ENCODE measurements around the gene LRP1. TPM values are rescaled to one million over a fixed set of nuclear protein-coding genes. Genes with fewer than 3 reads are reported as not detected.
A peak's percentile ranks its signal among the peaks of the same experiment; 100 is the strongest.

Gene LRP1
- polyA plus RNA-seq, 1 experiment, result 117 TPM

DNA sequence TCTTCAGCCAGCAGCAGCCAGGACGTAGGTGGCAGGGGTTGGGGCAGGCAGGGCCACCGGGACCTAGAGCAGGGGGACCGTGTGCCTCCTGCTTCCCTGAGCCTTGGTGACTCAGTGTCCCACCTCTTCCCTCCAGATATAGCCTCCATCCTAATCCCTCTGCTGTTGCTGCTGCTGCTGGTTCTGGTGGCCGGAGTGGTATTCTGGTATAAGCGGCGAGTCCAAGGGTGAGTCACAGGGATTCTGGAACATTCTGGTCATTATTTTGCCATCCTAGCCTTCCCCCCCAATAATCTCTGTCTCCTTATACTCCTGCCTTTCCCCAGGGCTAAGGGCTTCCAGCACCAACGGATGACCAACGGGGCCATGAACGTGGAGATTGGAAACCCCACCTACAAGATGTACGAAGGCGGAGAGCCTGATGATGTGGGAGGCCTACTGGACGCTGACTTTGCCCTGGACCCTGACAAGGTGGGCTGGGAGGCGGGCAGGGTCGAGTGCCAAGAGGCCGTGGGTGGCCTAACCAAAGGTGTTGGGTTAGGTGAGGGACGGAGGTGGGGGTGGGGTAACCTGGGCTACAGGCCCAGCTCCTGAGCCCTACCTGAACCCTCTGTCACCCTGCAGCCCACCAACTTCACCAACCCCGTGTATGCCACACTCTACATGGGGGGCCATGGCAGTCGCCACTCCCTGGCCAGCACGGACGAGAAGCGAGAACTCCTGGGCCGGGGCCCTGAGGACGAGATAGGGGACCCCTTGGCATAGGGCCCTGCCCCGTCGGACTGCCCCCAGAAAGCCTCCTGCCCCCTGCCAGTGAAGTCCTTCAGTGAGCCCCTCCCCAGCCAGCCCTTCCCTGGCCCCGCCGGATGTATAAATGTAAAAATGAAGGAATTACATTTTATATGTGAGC lies 83.8 kb downstream of the LRP1 start:
- no peaks in the 10 kb centered on the region for H3K27me3 ChIP-seq (ENCODE audit: control insufficient read depth, insufficient read depth, low read length)
- 0 out of 2 replicates have a peak, but pooled peaks have one; percentile 10 for TF ChIP-seq CTCF (IDR thresholded peaks at IDR 0.05; ENCODE audit: insufficient read depth, low read depth, low read length)
- H3K36me3 ChIP-seq (ENCODE audit: control insufficient read depth, insufficient read depth, low read length), result peaks cover 47% of the 10 kb centered on the region
- no peak overlapping the region for H3K4me3 ChIP-seq (ENCODE audit: low read depth, low read length)
- ChIA-PET CTCF (interaction anchor here (1.1 to 14.9 kb wide), 10 partner anchors 10 to 114 kb away, joined by 3 to 334 read pairs (median 17); partner anchors contain the start of gene SHMT2), POLR2A (no interaction called here)
- no peak for DNase-seq (ENCODE audit: low read depth)

DNA sequence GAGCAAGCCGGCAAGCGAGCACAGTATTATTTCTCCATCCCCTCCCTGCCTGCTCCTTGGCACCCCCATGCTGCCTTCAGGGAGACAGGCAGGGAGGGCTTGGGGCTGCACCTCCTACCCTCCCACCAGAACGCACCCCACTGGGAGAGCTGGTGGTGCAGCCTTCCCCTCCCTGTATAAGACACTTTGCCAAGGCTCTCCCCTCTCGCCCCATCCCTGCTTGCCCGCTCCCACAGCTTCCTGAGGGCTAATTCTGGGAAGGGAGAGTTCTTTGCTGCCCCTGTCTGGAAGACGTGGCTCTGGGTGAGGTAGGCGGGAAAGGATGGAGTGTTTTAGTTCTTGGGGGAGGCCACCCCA lies 84.4 kb downstream of the LRP1 start:
- peaks cover 3% of the 10 kb centered on the region; the same call in 1 of the 2 replicates for H3K27me3 ChIP-seq (ENCODE audit: control insufficient read depth, insufficient read depth, low read length)
- no peak for TF ChIP-seq CTCF (IDR thresholded peaks at IDR 0.05; ENCODE audit: insufficient read depth, low read depth, low read length)

GRCh38 chr12:57213058-57213715 lies 84.9 kb downstream of the LRP1 start:
- CTCF ChIA-PET, result interaction anchor here (0.6 to 14.9 kb wide), 29 partner anchors 10 to 250 kb away, joined by 3 to 334 read pairs (median 4); partner anchors contain the start of genes GLI1, NEMP1, SHMT2 and STAC3

More for the DNA sequence above, 84.4 kb downstream of the LRP1 start:
- H3K36me3 ChIP-seq (ENCODE audit: control insufficient read depth, insufficient read depth, low read length), result peaks cover 44% of the 10 kb centered on the region
- ChIA-PET CTCF (interaction anchor here (0.6 to 14.9 kb wide), 19 partner anchors 10 to 246 kb away, joined by 3 to 334 read pairs (median 6); partner anchors contain the start of genes NEMP1, SHMT2 and STAC3), POLR2A (interaction anchor here (0.5 to 1.0 kb wide), 2 partner anchors 17 to 64 kb away, joined by 7 to 12 read pairs; partner anchors contain the start of gene SHMT2)
- H3K4me3 ChIP-seq (ENCODE audit: low read depth, low read length), result no peak overlapping the region
- no peak for DNase-seq (ENCODE audit: low read depth)

DNA sequence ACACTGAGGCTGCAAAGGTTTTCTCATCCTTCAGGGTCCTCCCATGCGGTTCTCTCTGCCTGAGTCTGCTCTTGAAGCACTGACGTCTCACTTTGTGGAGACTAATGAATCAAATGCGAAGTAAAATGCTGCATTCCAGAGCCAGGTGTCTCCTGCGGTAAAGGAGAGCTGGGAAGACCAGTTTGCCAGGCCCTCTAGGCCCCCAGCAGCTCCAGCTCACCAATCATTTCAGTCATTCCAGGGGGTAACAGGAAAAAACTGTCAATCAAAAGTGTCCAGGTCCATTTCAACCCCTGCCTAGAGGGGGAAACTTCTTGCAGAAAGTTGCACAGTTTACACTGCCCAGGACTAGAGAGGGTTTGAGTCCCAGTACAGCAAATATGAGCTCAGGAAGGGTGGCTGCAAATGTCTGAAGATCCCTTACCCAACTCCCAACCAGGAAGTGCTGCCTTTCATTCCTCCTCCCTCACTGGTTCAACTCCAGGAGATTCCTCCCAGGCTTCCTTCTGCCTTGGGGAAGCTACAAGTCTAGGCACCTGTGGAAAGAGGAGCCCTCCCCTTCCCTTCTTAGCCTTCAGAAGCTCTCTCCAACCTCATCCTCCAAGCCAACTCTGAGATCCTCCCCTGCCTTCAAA lies 85.6 kb downstream of the LRP1 start:
- ChIA-PET POLR2A (interaction anchor here (0.6 to 1.0 kb wide), 4 partner anchors 16 to 26 kb away, joined by 3 to 12 read pairs (median 6); partner anchors contain the start of gene SHMT2), CTCF (interaction anchor here (0.7 to 14.9 kb wide), 28 partner anchors 10 to 249 kb away, joined by 3 to 334 read pairs (median 4); partner anchors contain the start of genes GLI1, INHBE, NEMP1 and SHMT2)
- peaks cover 4% of the 10 kb centered on the region; the same call in 1 of the 2 replicates for H3K27me3 ChIP-seq (ENCODE audit: control insufficient read depth, insufficient read depth, low read length)
- no peak for TF ChIP-seq CTCF (IDR thresholded peaks at IDR 0.05; ENCODE audit: insufficient read depth, low read depth, low read length)
- H3K4me3 ChIP-seq (ENCODE audit: low read depth, low read length), result no peak overlapping the region
- DNase-seq (ENCODE audit: low read depth), result no peak
- H3K36me3 ChIP-seq (ENCODE audit: control insufficient read depth, insufficient read depth, low read length), result peaks cover 32% of the 10 kb centered on the region

More at GRCh38 chr12:57213058-57213715, 84.9 kb downstream of the LRP1 start:
- POLR2A ChIA-PET, result interaction anchor here (0.5 to 1.0 kb wide), 4 partner anchors 16 to 63 kb away, joined by 4 to 12 read pairs (median 8); partner anchors contain the start of gene SHMT2
- peak; percentile 42 for DNase-seq (ENCODE audit: low read depth)
- peaks cover 4% of the 10 kb centered on the region; the same call in 1 of the 2 replicates for H3K27me3 ChIP-seq (ENCODE audit: control insufficient read depth, insufficient read depth, low read length)
- peak; percentile 97 for TF ChIP-seq CTCF (IDR thresholded peaks at IDR 0.05; ENCODE audit: insufficient read depth, low read depth, low read length)
- H3K36me3 ChIP-seq (ENCODE audit: control insufficient read depth, insufficient read depth, low read length), result peaks cover 39% of the 10 kb centered on the region
- H3K4me3 ChIP-seq (ENCODE audit: low read depth, low read length), result no peak overlapping the region
